Karpas-422 (cell line): ENCODE data around the gene YIPF4. TPM values are rescaled to one million over a fixed set of nuclear protein-coding genes. Genes with fewer than 3 reads are reported as not detected.
"Not testable (repeated sequence)": the region's sequence is repeated elsewhere in the genome, so short reads cannot be mapped to it uniquely, and the experiment has no call there.

Experiments used
- DNase-seq: peaks from one replicate; pipeline ENCODE4 v3.0.0-alpha.2; 2015
- H2AFZ ChIP-seq: fragments of 200-600 bp; sonication (generic); 2 replicates; pipeline ENCODE4 v1.6.1; 2014; ENCODE audit warnings: antibody characterized with exemption, low read length, mixed read lengths
- H3K27ac ChIP-seq: fragments of 200-600 bp; sonication (generic); 2 replicates; pipeline ENCODE4 v1.5.1; 2014; ENCODE audit warnings: mild to moderate bottlenecking, low read length, moderate library complexity
- H3K27me3 ChIP-seq: fragments of 200-600 bp; sonication (generic); 2 replicates; pipeline ENCODE4 v1.6.1; 2014; ENCODE audit warnings: low read length, mixed read lengths
- H3K36me3 ChIP-seq: fragments of 200-600 bp; sonication (generic); 2 replicates; pipeline ENCODE4 v1.6.1; 2014; ENCODE audit warnings: low read length, mixed read lengths; ENCODE audit not compliant: insufficient read depth
- H3K4me1 ChIP-seq: fragments of 200-600 bp; sonication (generic); 2 replicates; pipeline ENCODE4 v1.6.1; 2014; ENCODE audit warnings: mild to moderate bottlenecking, low read length, mixed read lengths
- H3K4me2 ChIP-seq: fragments of 200-600 bp; sonication (generic); 2 replicates; pipeline ENCODE4 v1.6.1; 2014; ENCODE audit warnings: low read length, low read depth, mild to moderate bottlenecking; ENCODE audit not compliant: poor library complexity, severe bottlenecking
- H3K4me3 ChIP-seq: fragments of 200-600 bp; sonication (generic); 2 replicates; pipeline ENCODE4 v1.5.1; 2014; ENCODE audit warnings: mild to moderate bottlenecking, antibody characterized with exemption, low read length, mixed read lengths
- H3K79me2 ChIP-seq: fragments of 200-600 bp; sonication (generic); 2 replicates; pipeline ENCODE4 v1.6.1; 2014; ENCODE audit warnings: mild to moderate bottlenecking, low read length, mixed read lengths
- H3K9ac ChIP-seq: fragments of 200-600 bp; sonication (generic); 2 replicates; pipeline ENCODE4 v1.6.0; 2014; ENCODE audit warnings: low read length
- H3K9me2 ChIP-seq: fragments of 200-600 bp; sonication (generic), shearing (Covaris generic); replicated peaks from 2 replicates; pipeline ENCODE4 v1.6.0; 2014; ENCODE audit warnings: mild to moderate bottlenecking, low read length, moderate library complexity; ENCODE audit not compliant: insufficient read depth
- H3K9me3 ChIP-seq: fragments of 300-700, 200-600 bp; sonication (generic); 2 replicates; pipeline ENCODE4 v1.6.1; 2014; ENCODE audit warnings: low read length, mixed read lengths
- H4K20me1 ChIP-seq: fragments of 200-600 bp; sonication (generic); 2 replicates; pipeline ENCODE4 v1.6.1; 2014; ENCODE audit warnings: mild to moderate bottlenecking, antibody characterized with exemption, low read length, low read depth; ENCODE audit not compliant: insufficient read depth
- total RNA-seq: library from RNA; depleted of rRNA; stranded (reverse); fragments of >200 nt; shearing (Covaris generic); gene quantifications from 2 replicates; pipeline ENCODE4 v1.2.3, GENCODE V29; 2014; ENCODE audit warnings: low replicate concordance; rRNA removed

Gene YIPF4
- total RNA-seq, 1 experiment from 2014 or later = 95.3 TPM

DNA sequence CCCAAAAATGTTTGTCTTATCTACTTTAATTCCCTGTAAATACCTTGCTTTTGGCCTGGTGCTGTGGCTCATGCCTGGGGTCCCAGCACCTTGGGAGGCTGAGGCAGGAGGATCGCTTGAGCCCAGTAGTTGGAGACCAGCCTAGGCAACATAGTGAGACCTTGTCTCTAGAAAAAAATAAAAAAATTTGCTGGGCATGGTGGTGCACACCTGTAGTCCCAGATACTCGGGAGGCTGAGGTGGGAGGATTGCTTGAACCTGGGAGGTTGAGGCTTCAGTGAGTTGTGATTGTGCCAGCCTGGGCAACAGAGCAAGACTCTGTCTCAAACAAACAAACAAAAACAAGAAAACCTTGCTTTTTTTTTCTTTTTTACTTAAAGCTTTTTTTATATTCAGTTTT lies 85.3 kb downstream of the YIPF4 start:
- Histone ChIP-seq H3K79me2 (peaks cover 100% of the 10 kb centered on the region), H3K27ac (peak overlapping the region; percentile 75), H3K4me2 (peak overlapping the region; percentile 15), H4K20me1 (peaks cover 44% of the 10 kb centered on the region), H3K36me3 (peaks cover 49% of the 10 kb centered on the region), H3K4me1 (peaks cover 61% of the 10 kb centered on the region)
- not testable (repeated sequence) for H3K9ac ChIP-seq, H3K27me3 ChIP-seq, H3K9me3 ChIP-seq, DNase-seq, H3K9me2 ChIP-seq, H3K4me3 ChIP-seq, H2AFZ ChIP-seq

DNA sequence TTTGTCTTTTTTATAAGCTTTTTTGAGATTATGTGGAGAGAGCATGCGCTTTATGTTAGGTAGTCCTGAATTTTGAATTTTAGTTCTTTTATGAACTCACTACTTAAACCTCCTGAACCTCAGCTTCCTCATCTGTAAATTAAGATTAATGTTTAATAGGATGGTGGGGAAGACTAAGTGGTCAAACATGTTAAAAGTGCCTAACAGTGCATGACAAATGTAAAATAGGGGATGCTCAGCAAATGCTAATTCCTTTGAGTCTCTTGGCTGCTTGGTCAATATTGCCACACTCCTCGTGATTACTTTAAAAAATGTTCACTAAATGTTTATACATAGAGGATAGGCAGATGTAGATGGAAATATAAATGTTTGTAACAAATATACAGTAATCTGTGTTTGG lies 85.9 kb downstream of the YIPF4 start:
- H3K4me2 ChIP-seq = peak overlapping the region; percentile 15

DNA sequence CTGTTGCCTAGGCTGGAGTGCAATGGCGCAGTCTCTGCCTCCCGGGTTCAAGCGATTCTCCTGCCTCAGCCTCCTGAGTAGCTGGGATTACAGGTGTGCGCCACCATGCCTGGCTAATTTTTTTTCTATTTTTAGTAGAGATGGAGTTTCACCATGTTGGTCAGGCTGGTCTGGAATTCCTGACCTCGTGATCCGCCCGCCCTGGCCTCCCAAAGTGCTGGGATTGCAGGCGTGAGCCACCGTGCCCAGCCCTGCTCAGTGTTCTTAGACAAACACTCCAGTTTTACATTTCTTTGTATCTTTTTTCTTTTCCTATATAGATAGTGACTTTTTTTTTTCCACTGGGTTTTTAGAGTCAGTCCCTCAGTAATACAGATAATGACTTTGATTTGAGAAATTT lies 86.6 kb downstream of the YIPF4 start:
- DNase-seq, H3K9ac ChIP-seq, H3K9me3 ChIP-seq, H3K9me2 ChIP-seq, H3K4me3 ChIP-seq, H2AFZ ChIP-seq, H3K4me2 ChIP-seq, H3K27me3 ChIP-seq: not testable (repeated sequence)
- Histone ChIP-seq H3K36me3 (peaks cover 42% of the 10 kb centered on the region), H3K27ac (peak overlapping the region; percentile 75), H3K79me2 (peaks cover 100% of the 10 kb centered on the region), H3K4me1 (peaks cover 52% of the 10 kb centered on the region), H4K20me1 (peaks cover 39% of the 10 kb centered on the region)

More for the DNA sequence above, 85.9 kb downstream of the YIPF4 start:
- DNase-seq = no peak
- H3K9ac ChIP-seq = no peak overlapping the region
- peaks cover 39% of the 10 kb centered on the region for H4K20me1 ChIP-seq
- H2AFZ ChIP-seq = no peak overlapping the region
- H3K27me3 ChIP-seq = no peaks in the 10 kb centered on the region
- peaks cover 57% of the 10 kb centered on the region for H3K4me1 ChIP-seq
- H3K4me3 ChIP-seq = no peak overlapping the region
- peak overlapping the region; percentile 75 for H3K27ac ChIP-seq
- H3K79me2 ChIP-seq = peaks cover 100% of the 10 kb centered on the region
- no peaks in the 10 kb centered on the region for H3K9me3 ChIP-seq
- H3K36me3 ChIP-seq = peaks cover 49% of the 10 kb centered on the region
- no peaks in the 10 kb centered on the region for H3K9me2 ChIP-seq

DNA sequence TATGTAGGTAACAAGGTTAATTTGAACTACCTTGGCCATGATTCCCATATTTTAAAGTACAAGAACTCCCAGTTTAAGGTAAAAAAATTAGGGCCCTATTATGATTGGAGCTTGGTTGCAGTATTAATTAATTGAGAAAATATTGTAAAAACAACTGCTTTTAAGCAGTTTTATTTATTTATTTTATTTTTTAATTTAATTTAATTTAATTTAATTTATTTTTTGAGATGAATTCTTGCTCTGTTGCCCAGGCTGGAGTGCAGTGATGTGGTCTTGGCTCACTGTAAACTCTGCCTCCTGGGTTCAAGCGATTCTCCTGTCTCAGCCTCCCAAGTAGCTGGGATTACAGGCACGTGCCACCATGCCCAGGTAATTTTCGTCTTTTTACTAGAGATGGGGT lies 88.0 kb downstream of the YIPF4 start:
- Histone ChIP-seq H3K79me2 (peaks cover 99% of the 10 kb centered on the region), H3K4me1 (peaks cover 55% of the 10 kb centered on the region), H3K36me3 (peaks cover 31% of the 10 kb centered on the region), H4K20me1 (peaks cover 38% of the 10 kb centered on the region)
- H3K27ac ChIP-seq, H3K9ac ChIP-seq, H3K9me2 ChIP-seq, H2AFZ ChIP-seq, H3K4me2 ChIP-seq, H3K27me3 ChIP-seq, H3K4me3 ChIP-seq, DNase-seq, H3K9me3 ChIP-seq: not testable (repeated sequence)

Other genes starting within 250 kb of the YIPF4 start
- 67.5 and 88.3 TPM in 2 replicates for gene DPY30, start 238.1 kb upstream of the YIPF4 start, total RNA-seq
- gene SPAST, start 214.3 kb upstream of the YIPF4 start, total RNA-seq = 27.0 and 48.3 TPM in 2 replicates
- gene SLC30A6, start 112.0 kb upstream of the YIPF4 start, total RNA-seq = 11.5 and 23.7 TPM in 2 replicates
- 0.51 and 1.6 TPM in 2 replicates for gene NLRC4, start 13.0 kb upstream of the YIPF4 start, total RNA-seq
- gene BIRC6, start 79.1 kb downstream of the YIPF4 start, total RNA-seq = 121 and 182 TPM in 2 replicates